Activated CD4-positive, alpha-beta T cell treated with anti-CD3 and anti-CD28 coated beads, Interleukin-2, amount 10 ng/mL, durations not matched to agents 24 days and 14 days (primary cell): Measurements from ENCODE around the gene MIA. TPM values are rescaled to one million over a fixed set of nuclear protein-coding genes. Genes with fewer than 3 reads are reported as not detected.
A peak's percentile ranks its signal among the peaks of the same experiment; 100 is the strongest.
"Not testable (repeated sequence)": the region's sequence is repeated elsewhere in the genome, so short reads cannot be mapped to it uniquely, and the experiment has no call there.

ENCODE experiments used
- DNase-seq: peaks from one replicate; pipeline ENCODE4 v3.0.0; 2022
- H3K27ac Mint-ChIP-seq: one replicate; pipeline ENCODE4 v1.8.0; 2022; ENCODE audit warnings: mild to moderate bottlenecking, mixed read lengths
- H3K27me3 Mint-ChIP-seq: one replicate; pipeline ENCODE4 v1.8.0; 2022; ENCODE audit warnings: mixed read lengths
- H3K36me3 Mint-ChIP-seq: one replicate; pipeline ENCODE4 v1.8.0; 2022; ENCODE audit warnings: low read depth, mild to moderate bottlenecking, mixed read lengths
- H3K4me1 Mint-ChIP-seq: one replicate; pipeline ENCODE4 v1.8.0; 2021; ENCODE audit warnings: mixed read lengths
- H3K4me3 Mint-ChIP-seq: one replicate; pipeline ENCODE4 v1.8.0; 2022; ENCODE audit warnings: mild to moderate bottlenecking, moderate library complexity, mixed read lengths
- H3K9me3 Mint-ChIP-seq: one replicate; pipeline ENCODE4 v1.8.0; 2021; ENCODE audit warnings: mixed read lengths
- intact Hi-C: fragments of 100-400 bp; cut with micrococcal nuclease; formaldehyde crosslinking; loops from one replicate; pipeline ENCODE4 v1.15.1; 2023
- total RNA-seq: library from RNA; stranded (reverse); gene quantifications from 2 replicates; pipeline ENCODE4 v1.2.3, GENCODE V29; 2022

Gene MIA
- total RNA-seq, 1 donor from 2014 or later: 0.56 TPM

- Mint-ChIP-seq H3K4me3 (peak within 1 kb of the TSS; percentile 94), H3K27ac (peak within 1 kb of the TSS; percentile 96), H3K9me3 (no peaks in the 10 kb centered on the region), H3K27me3 (no peaks in the 10 kb centered on the region), H3K36me3 (peaks cover 12% of the 10 kb centered on the region), H3K4me1 (peaks cover 53% of the 10 kb centered on the region)
- intact Hi-C loops: loop anchor here (1.0 to 10.0 kb wide), 7 partner anchors 20 to 577 kb away; partner anchors contain the start of genes COQ8B, SNRPA and TGFB1
- DNase-seq: peak; percentile 100
Measured at GRCh38 chr19:40777937-40778705, 2.8 kb downstream of the MIA start, which contains the start of gene RAB4B. Gene RAB4B, plus strand, starts transcription at chr19:40778247. Its CDS starts 129 bp downstream, at chr19:40778376.

GRCh38 chr19:40778706-40779284, 3.5 kb downstream of the MIA start:
- peaks cover 15% of the 10 kb centered on the region for H3K36me3 Mint-ChIP-seq
- H3K9me3 Mint-ChIP-seq: no peaks in the 10 kb centered on the region
- H3K4me1 Mint-ChIP-seq: peaks cover 56% of the 10 kb centered on the region
- no peak for DNase-seq
- peak overlapping the region; percentile 94 for H3K4me3 Mint-ChIP-seq
- H3K27me3 Mint-ChIP-seq: no peaks in the 10 kb centered on the region
- H3K27ac Mint-ChIP-seq: peak overlapping the region; percentile 96
- intact Hi-C loops: loop anchor here (1.0 to 10.0 kb wide), 4 partner anchors 20 to 576 kb away; partner anchors contain the start of genes COQ8B and TGFB1

- peaks cover 53% of the 10 kb centered on the region for H3K4me1 Mint-ChIP-seq
- H3K9me3 Mint-ChIP-seq: no peaks in the 10 kb centered on the region
- intact Hi-C loops: no loop called here
- H3K27me3 Mint-ChIP-seq: no peaks in the 10 kb centered on the region
- no peak for DNase-seq
- peaks cover 18% of the 10 kb centered on the region for H3K36me3 Mint-ChIP-seq
- peak overlapping the region; percentile 27 for H3K4me3 Mint-ChIP-seq
- H3K27ac Mint-ChIP-seq: peak overlapping the region; percentile 72
Measured at GRCh38 chr19:40780582-40780981, 5.3 kb downstream of the MIA start.

GRCh38 chr19:40781140-40781539, 5.8 kb downstream of the MIA start:
- Mint-ChIP-seq H3K36me3 (peaks cover 20% of the 10 kb centered on the region), H3K9me3 (no peaks in the 10 kb centered on the region), H3K27ac (peak overlapping the region; percentile 45), H3K4me1 (peaks cover 51% of the 10 kb centered on the region), H3K27me3 (no peaks in the 10 kb centered on the region), H3K4me3 (no peak overlapping the region)
- no peak for DNase-seq
- intact Hi-C loops: no loop called here

- H3K4me3 Mint-ChIP-seq: no peak overlapping the region
- no peaks in the 10 kb centered on the region for H3K9me3 Mint-ChIP-seq
- intact Hi-C loops: no loop called here
- no peaks in the 10 kb centered on the region for H3K27me3 Mint-ChIP-seq
- peaks cover 31% of the 10 kb centered on the region for H3K36me3 Mint-ChIP-seq
- no peak for DNase-seq
- H3K27ac Mint-ChIP-seq: no peak overlapping the region
- H3K4me1 Mint-ChIP-seq: peaks cover 30% of the 10 kb centered on the region
Measured at GRCh38 chr19:40783711-40784110, 8.4 kb downstream of the MIA start.

GRCh38 chr19:40784146-40784545, 8.8 kb downstream of the MIA start:
- H3K4me3 Mint-ChIP-seq, H3K27ac Mint-ChIP-seq, DNase-seq, H3K27me3 Mint-ChIP-seq, intact Hi-C loops, H3K9me3 Mint-ChIP-seq: not testable (repeated sequence)
- Mint-ChIP-seq H3K4me1 (peaks cover 27% of the 10 kb centered on the region), H3K36me3 (peaks cover 31% of the 10 kb centered on the region)

- intact Hi-C loops: no loop called here
- DNase-seq: no peak
- no peak overlapping the region for H3K4me3 Mint-ChIP-seq
- H3K36me3 Mint-ChIP-seq: peaks cover 35% of the 10 kb centered on the region
- no peaks in the 10 kb centered on the region for H3K9me3 Mint-ChIP-seq
- H3K4me1 Mint-ChIP-seq: peaks cover 17% of the 10 kb centered on the region
- no peaks in the 10 kb centered on the region for H3K27me3 Mint-ChIP-seq
- peak overlapping the region; percentile 66 for H3K27ac Mint-ChIP-seq
Measured at GRCh38 chr19:40785526-40785925, 10.2 kb downstream of the MIA start.

GRCh38 chr19:40786060-40787037, 11.0 kb downstream of the MIA start:
- H3K27me3 Mint-ChIP-seq: no peaks in the 10 kb centered on the region
- DNase-seq: no peak
- peaks cover 13% of the 10 kb centered on the region for H3K4me1 Mint-ChIP-seq
- H3K36me3 Mint-ChIP-seq: peaks cover 34% of the 10 kb centered on the region
- H3K4me3 Mint-ChIP-seq: no peak overlapping the region
- H3K27ac Mint-ChIP-seq: peak overlapping the region; percentile 28
- H3K9me3 Mint-ChIP-seq: no peaks in the 10 kb centered on the region
- intact Hi-C loops: no loop called here

- intact Hi-C loops: no loop called here
- Mint-ChIP-seq H3K4me3 (no peak overlapping the region), H3K27ac (no peak overlapping the region), H3K27me3 (no peaks in the 10 kb centered on the region), H3K36me3 (peaks cover 29% of the 10 kb centered on the region), H3K4me1 (peaks cover 16% of the 10 kb centered on the region), H3K9me3 (no peaks in the 10 kb centered on the region)
- no peak for DNase-seq
Measured at GRCh38 chr19:40791349-40791748, 16.0 kb downstream of the MIA start.

- Mint-ChIP-seq H3K36me3 (peaks cover 27% of the 10 kb centered on the region), H3K4me1 (peaks cover 18% of the 10 kb centered on the region), H3K4me3 (peak overlapping the region; percentile 26), H3K27ac (peak overlapping the region; percentile 84), H3K9me3 (no peaks in the 10 kb centered on the region), H3K27me3 (no peaks in the 10 kb centered on the region)
- DNase-seq: no peak
- intact Hi-C loops: loop anchor here (1.0 kb wide), 1 partner anchor 36 kb away; no protein-coding TSS in a partner anchor
Measured at GRCh38 chr19:40791996-40792395, 16.7 kb downstream of the MIA start.

GRCh38 chr19:40797166-40797962, 22.0 kb downstream of the MIA start:
- H3K27ac Mint-ChIP-seq: peak overlapping the region; percentile 77
- DNase-seq: no peak
- no peaks in the 10 kb centered on the region for H3K27me3 Mint-ChIP-seq
- H3K9me3 Mint-ChIP-seq: no peaks in the 10 kb centered on the region
- intact Hi-C loops: no loop called here
- peaks cover 43% of the 10 kb centered on the region for H3K4me1 Mint-ChIP-seq
- H3K36me3 Mint-ChIP-seq: peaks cover 27% of the 10 kb centered on the region
- no peak overlapping the region for H3K4me3 Mint-ChIP-seq

- peak; percentile 88 for DNase-seq
- peak overlapping the region; percentile 95 for H3K27ac Mint-ChIP-seq
- intact Hi-C loops: loop anchor here (1.0 to 2.0 kb wide), 3 partner anchors 20 to 83 kb away; partner anchors contain the start of genes ACTMAP, RAB4B and SNRPA
- peaks cover 33% of the 10 kb centered on the region for H3K36me3 Mint-ChIP-seq
- peaks cover 48% of the 10 kb centered on the region for H3K4me1 Mint-ChIP-seq
- H3K9me3 Mint-ChIP-seq: no peaks in the 10 kb centered on the region
- no peaks in the 10 kb centered on the region for H3K27me3 Mint-ChIP-seq
- peak overlapping the region; percentile 89 for H3K4me3 Mint-ChIP-seq
Measured at GRCh38 chr19:40797963-40798682, 22.8 kb downstream of the MIA start.
